ENCODE data around the gene STT3B.

Gene STT3B

DNA sequence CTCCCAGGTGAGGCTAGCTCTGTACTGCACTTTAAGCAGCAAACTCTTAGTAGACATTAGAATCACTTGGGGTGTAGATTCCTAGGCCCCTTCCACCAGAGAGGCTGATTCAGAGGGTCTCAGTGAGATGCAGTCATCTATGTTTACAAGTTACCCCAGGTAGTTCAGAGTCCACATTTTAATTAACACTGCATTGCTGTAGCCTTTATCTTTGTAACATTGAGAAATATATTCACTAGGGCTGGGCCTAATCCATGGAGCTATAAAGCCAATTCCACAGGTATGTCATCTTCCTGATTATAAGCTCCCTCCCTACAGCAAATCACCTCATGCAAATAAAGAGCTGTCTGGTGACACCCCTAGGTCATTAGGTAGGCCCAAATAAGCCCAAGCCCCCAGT lies 39.6 kb upstream of the STT3B start:
- TF ChIP-seq ZFX (IDR thresholded peaks at IDR 0.05; ENCODE audit: borderline replicate concordance): no peak
- TF ChIP-seq, protein P1, sequence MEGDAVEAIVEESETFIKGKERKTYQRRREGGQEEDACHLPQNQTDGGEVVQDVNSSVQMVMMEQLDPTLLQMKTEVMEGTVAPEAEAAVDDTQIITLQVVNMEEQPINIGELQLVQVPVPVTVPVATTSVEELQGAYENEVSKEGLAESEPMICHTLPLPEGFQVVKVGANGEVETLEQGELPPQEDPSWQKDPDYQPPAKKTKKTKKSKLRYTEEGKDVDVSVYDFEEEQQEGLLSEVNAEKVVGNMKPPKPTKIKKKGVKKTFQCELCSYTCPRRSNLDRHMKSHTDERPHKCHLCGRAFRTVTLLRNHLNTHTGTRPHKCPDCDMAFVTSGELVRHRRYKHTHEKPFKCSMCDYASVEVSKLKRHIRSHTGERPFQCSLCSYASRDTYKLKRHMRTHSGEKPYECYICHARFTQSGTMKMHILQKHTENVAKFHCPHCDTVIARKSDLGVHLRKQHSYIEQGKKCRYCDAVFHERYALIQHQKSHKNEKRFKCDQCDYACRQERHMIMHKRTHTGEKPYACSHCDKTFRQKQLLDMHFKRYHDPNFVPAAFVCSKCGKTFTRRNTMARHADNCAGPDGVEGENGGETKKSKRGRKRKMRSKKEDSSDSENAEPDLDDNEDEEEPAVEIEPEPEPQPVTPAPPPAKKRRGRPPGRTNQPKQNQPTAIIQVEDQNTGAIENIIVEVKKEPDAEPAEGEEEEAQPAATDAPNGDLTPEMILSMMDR (IDR thresholded peaks at IDR 0.05): no peak
- H3K27ac ChIP-seq: no peak overlapping the region

DNA sequence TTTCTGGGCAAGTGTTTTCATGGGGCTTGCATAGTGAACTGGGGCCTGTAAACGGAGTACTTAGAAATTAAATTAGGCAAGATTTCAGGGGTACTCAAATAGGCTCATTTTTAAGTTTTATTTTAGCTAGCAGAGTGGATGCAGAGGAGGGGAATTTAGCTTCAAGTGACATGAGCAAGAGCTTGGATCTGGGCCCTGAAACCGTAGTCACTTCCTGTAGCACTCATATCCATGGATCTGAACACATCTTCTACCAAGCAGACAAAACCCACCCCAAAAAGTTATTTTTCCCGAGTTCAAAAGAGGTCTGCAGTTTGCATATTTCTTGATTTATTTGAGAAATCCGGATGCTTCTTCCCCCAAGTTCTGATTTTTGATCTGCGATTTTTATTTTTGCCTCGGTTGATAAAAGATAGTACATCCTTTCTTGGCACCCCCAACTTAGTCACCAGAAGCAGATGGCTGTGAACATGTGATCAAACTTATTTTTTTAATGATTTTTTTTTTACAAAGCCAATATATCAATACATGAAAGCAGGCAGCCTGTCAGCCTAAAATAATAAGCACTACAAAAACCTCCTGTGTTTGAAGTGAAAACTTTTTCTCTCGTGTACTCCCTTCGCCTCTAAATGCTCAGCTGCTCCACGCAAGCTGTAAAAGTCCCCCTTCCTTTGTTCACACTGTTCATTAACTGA lies 36.6 kb upstream of the STT3B start:
- TF ChIP-seq, protein P1 (IDR thresholded peaks at IDR 0.05): no peak
- no peak for TF ChIP-seq ZFX (IDR thresholded peaks at IDR 0.05; ENCODE audit: borderline replicate concordance)
- no peak overlapping the region for H3K27ac ChIP-seq

DNA sequence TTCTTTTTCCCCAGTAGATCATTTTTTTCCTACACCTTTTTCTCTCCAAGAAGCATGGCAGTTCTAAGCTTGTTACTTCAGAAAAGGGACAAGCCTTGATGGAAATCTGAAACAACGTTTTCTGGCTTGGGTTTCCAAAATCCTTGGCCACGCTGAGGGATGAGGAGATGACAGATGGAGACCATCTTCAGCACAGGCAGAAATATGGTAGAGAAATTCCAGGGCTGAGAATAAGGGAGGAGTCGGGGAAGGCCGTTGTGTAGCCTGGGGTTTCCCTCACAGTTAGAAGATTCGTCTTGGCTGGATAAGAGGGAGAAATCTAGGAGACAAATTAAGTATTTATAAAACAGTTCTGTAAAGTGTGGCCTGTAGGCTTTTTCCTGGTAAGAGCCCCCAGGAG lies 33.9 kb upstream of the STT3B start:
- no peak for TF ChIP-seq ZFX (IDR thresholded peaks at IDR 0.05; ENCODE audit: borderline replicate concordance)
- TF ChIP-seq, protein P1 (IDR thresholded peaks at IDR 0.05): no peak
- no peak overlapping the region for H3K27ac ChIP-seq

DNA sequence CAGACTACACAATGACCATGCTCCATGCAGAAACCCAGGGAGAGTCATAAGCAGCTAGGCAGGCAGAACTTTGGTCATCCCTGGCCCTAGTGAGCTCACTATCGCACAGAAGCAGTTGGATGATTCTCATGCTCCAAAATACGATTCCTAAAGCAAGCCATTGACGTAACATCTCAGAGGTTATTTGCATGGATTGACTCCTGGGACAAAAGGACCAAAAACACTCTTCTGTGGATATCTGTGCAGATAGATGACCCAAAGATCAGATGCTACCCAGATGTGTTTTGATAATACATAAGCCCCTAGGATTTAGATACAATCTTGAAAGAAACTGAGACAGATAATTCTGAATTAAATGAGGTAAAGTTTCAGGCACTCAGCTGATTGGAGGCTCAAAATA lies 33.4 kb upstream of the STT3B start:
- TF ChIP-seq, protein P1 (IDR thresholded peaks at IDR 0.05): no peak
- TF ChIP-seq ZFX (IDR thresholded peaks at IDR 0.05; ENCODE audit: borderline replicate concordance): no peak
- H3K27ac ChIP-seq: no peak overlapping the region

DNA sequence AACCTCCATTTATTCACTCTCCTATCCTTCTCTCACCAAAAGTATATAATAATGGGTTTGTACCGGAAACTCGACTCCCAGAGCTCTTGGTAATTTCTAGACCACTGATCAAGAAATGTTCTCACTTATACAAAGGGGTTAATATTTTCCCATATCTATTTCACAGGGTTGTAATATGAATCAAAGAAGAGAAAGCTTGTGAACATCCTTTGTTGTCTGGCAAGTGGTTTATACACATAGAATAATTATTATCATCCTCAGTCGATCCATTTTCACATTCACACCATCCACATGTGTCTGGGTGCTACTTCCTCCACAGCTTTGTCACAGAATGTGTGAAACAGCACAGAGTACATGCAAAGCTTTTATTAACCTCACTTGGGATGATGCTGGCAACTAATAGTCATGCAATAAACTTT lies 29.9 kb upstream of the STT3B start:
- TF ChIP-seq, protein P1 (IDR thresholded peaks at IDR 0.05): no peak
- no peak for TF ChIP-seq ZFX (IDR thresholded peaks at IDR 0.05; ENCODE audit: borderline replicate concordance)
- no peak overlapping the region for H3K27ac ChIP-seq

DNA sequence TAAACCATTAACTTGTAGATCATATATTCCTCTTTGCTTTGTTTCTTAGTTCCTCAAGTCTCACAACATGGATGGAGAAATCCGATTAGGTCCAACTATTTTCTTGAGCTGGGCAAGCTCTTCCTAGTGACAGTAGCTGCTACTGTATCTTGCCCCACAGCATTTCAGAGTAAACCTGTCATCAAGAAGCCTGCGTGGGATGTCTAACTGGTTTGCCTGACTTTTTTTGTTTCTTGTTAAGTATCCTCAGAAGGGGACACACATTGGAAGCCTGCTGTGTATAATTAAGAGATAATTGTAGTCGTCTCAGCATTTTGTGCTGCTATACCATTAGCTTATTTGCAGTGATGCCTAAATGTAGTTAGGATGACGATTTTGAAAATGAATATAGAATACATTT lies 29.3 kb upstream of the STT3B start:
- TF ChIP-seq, protein P1 (IDR thresholded peaks at IDR 0.05): no peak
- no peak for TF ChIP-seq ZFX (IDR thresholded peaks at IDR 0.05; ENCODE audit: borderline replicate concordance)
- no peak overlapping the region for H3K27ac ChIP-seq

DNA sequence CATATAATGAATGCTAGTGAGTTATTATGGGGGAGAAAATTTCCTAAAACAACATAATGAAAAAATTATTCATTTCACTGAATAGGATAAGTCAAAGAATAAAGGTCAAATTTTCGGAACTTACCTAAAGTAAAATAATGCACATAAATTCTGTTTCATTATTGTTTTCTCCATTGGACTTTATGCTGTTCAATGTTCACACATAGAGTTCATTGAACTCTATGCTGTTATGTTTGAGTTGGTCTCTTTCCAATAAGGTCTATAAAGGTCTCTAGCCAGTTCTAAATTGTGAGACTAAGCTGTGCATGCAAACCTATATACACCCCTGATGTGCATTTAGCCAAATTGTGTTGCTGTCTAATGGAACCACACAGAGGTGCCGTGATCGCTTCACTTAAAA lies 28.5 kb upstream of the STT3B start:
- no peak overlapping the region for H3K27ac ChIP-seq
- TF ChIP-seq ZFX (IDR thresholded peaks at IDR 0.05; ENCODE audit: borderline replicate concordance): no peak
- TF ChIP-seq, protein P1 (IDR thresholded peaks at IDR 0.05): no peak

All from 22Rv1 (cell line).